ENCODE results near the gene ZNF385B. TPM values are rescaled to one million over a fixed set of nuclear protein-coding genes. Genes with fewer than 3 reads are reported as not detected.

ZNF385B gene
- total RNA-seq, 2 donors from 2014 or later = 5.3 to 18.1 TPM

- H3K9ac ChIP-seq (ENCODE audit: extremely low read depth, low read length, poor library complexity, severe bottlenecking) = no peak overlapping the region
- TF ChIP-seq, protein P1, sequence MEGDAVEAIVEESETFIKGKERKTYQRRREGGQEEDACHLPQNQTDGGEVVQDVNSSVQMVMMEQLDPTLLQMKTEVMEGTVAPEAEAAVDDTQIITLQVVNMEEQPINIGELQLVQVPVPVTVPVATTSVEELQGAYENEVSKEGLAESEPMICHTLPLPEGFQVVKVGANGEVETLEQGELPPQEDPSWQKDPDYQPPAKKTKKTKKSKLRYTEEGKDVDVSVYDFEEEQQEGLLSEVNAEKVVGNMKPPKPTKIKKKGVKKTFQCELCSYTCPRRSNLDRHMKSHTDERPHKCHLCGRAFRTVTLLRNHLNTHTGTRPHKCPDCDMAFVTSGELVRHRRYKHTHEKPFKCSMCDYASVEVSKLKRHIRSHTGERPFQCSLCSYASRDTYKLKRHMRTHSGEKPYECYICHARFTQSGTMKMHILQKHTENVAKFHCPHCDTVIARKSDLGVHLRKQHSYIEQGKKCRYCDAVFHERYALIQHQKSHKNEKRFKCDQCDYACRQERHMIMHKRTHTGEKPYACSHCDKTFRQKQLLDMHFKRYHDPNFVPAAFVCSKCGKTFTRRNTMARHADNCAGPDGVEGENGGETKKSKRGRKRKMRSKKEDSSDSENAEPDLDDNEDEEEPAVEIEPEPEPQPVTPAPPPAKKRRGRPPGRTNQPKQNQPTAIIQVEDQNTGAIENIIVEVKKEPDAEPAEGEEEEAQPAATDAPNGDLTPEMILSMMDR (conservative IDR thresholded peaks at IDR 0.05) = no peak
- 96 to 100% methylated on average over 3 to 4 of the region's 4 CpGs for WGBS, 2 experiments (ENCODE audit: insufficient coverage in 1 of 2, insufficient read length in 1 of 2)
These were observed 426.4 kb downstream of the ZNF385B start for GRCh38 chr2:179435000-179435399.

GRCh38 chr2:179434357-179434756 is 427.1 kb downstream of the ZNF385B start:
- H3K4me3 Mint-ChIP-seq = no peak overlapping the region

More at GRCh38 chr2:179435000-179435399, 426.4 kb downstream of the ZNF385B start:
- H3K4me3 ChIP-seq (ENCODE audit: low read length) = no peak overlapping the region
- no peaks in the 10 kb centered on the region for H3K27me3 ChIP-seq (ENCODE audit: control insufficient read depth, insufficient read depth, low read length, poor library complexity, severe bottlenecking)
- no peaks in the 10 kb centered on the region for H3K36me3 ChIP-seq (ENCODE audit: control insufficient read depth, insufficient read depth, low read length)
- Mint-ChIP-seq H3K4me1 (peaks cover 21% of the 10 kb centered on the region), H3K27ac (no peak overlapping the region), H3K27me3 (ENCODE audit: insufficient read depth) (no peaks in the 10 kb centered on the region), H3K36me3 (ENCODE audit: low read depth) (no peaks in the 10 kb centered on the region), H3K4me3 (no peak overlapping the region), H3K9me3 (peaks cover 1% of the 10 kb centered on the region)
- no peak overlapping the region for H3K27ac ChIP-seq (ENCODE audit: low read depth, low read length)
- DNase-seq = no peak
- no peaks in the 10 kb centered on the region for H3K9me3 ChIP-seq (ENCODE audit: control insufficient read depth, low read length)
- H3K4me1 ChIP-seq (ENCODE audit: control insufficient read depth, insufficient read depth, low read length) = no peaks in the 10 kb centered on the region

GRCh38 chr2:179432751-179433150 is 428.7 kb downstream of the ZNF385B start:
- DNase-seq = no peak
- Mint-ChIP-seq H3K36me3 (ENCODE audit: low read depth) (no peaks in the 10 kb centered on the region), H3K4me3 (no peak overlapping the region), H3K4me1 (peaks cover 37% of the 10 kb centered on the region), H3K27ac (no peak overlapping the region), H3K27me3 (ENCODE audit: insufficient read depth) (no peaks in the 10 kb centered on the region), H3K9me3 (no peaks in the 10 kb centered on the region)
- H3K9ac ChIP-seq (ENCODE audit: extremely low read depth, low read length, poor library complexity, severe bottlenecking) = no peak overlapping the region
- 89 to 95% methylated on average over 2 to 3 of the region's 3 CpGs for WGBS, 2 experiments (ENCODE audit: insufficient coverage in 1 of 2, insufficient read length in 1 of 2)
- no peaks in the 10 kb centered on the region for H3K27me3 ChIP-seq (ENCODE audit: control insufficient read depth, insufficient read depth, low read length, poor library complexity, severe bottlenecking)
- TF ChIP-seq, protein P1 (conservative IDR thresholded peaks at IDR 0.05) = no peak
- H3K4me1 ChIP-seq (ENCODE audit: control insufficient read depth, insufficient read depth, low read length) = peaks cover 6% of the 10 kb centered on the region
- H3K9me3 ChIP-seq (ENCODE audit: control insufficient read depth, low read length) = no peaks in the 10 kb centered on the region
- H3K36me3 ChIP-seq (ENCODE audit: control insufficient read depth, insufficient read depth, low read length) = no peaks in the 10 kb centered on the region
- no peak overlapping the region for H3K4me3 ChIP-seq (ENCODE audit: low read length)
- no peak overlapping the region for H3K27ac ChIP-seq (ENCODE audit: low read depth, low read length)

More at GRCh38 chr2:179434357-179434756, 427.1 kb downstream of the ZNF385B start:
- no peak for DNase-seq
- Mint-ChIP-seq H3K4me1 (peaks cover 25% of the 10 kb centered on the region), H3K9me3 (no peaks in the 10 kb centered on the region), H3K27me3 (ENCODE audit: insufficient read depth) (no peaks in the 10 kb centered on the region), H3K36me3 (ENCODE audit: low read depth) (no peaks in the 10 kb centered on the region), H3K27ac (no peak overlapping the region)
- Histone ChIP-seq H3K9me3 (ENCODE audit: control insufficient read depth, low read length) (no peaks in the 10 kb centered on the region), H3K4me3 (ENCODE audit: low read length) (no peak overlapping the region), H3K9ac (ENCODE audit: extremely low read depth, low read length, poor library complexity, severe bottlenecking) (no peak overlapping the region), H3K27me3 (ENCODE audit: control insufficient read depth, insufficient read depth, low read length, poor library complexity, severe bottlenecking) (no peaks in the 10 kb centered on the region), H3K27ac (ENCODE audit: low read depth, low read length) (no peak overlapping the region), H3K4me1 (ENCODE audit: control insufficient read depth, insufficient read depth, low read length) (peaks cover under 1% of the 10 kb centered on the region), H3K36me3 (ENCODE audit: control insufficient read depth, insufficient read depth, low read length) (no peaks in the 10 kb centered on the region)
- WGBS, 2 experiments (ENCODE audit: insufficient coverage in 1 of 2, insufficient read length in 1 of 2) = 80 to 95% methylated on average over 1 of the region's 1 CpG
- TF ChIP-seq, protein P1 (conservative IDR thresholded peaks at IDR 0.05) = peak; percentile 44

Data from endodermal cell (in vitro differentiated cells).